ENCODE data around the gene SH3YL1. TPM values are rescaled to one million over a fixed set of nuclear protein-coding genes. Genes with fewer than 3 reads are reported as not detected.

Gene SH3YL1
- total RNA-seq, 1 experiment from 2014 or later: 19.4 TPM

GRCh38 chr2:285531-285930 lies 21.7 kb upstream of the SH3YL1 start:
- H3K36me3 ChIP-seq: peaks cover 8% of the 10 kb centered on the region; the same call in 1 of the 2 replicates

GRCh38 chr2:284896-285492 lies 21.2 kb upstream of the SH3YL1 start:
- no peak for DNase-seq

More at GRCh38 chr2:285531-285930, 21.7 kb upstream of the SH3YL1 start:
- Histone ChIP-seq H3K9me3 (no peaks in the 10 kb centered on the region), H3K4me3 (no peak overlapping the region), H3K27me3 (peaks cover 8% of the 10 kb centered on the region; the same call in 1 of the 2 replicates)
- DNase-seq: no peak

GRCh38 chr2:283996-284794 lies 20.4 kb upstream of the SH3YL1 start:
- Histone ChIP-seq H3K27me3 (peaks cover 4% of the 10 kb centered on the region; the same call in 1 of the 2 replicates), H3K9me3 (no peaks in the 10 kb centered on the region), H3K4me3 (no peak overlapping the region), H3K36me3 (peaks cover 15% of the 10 kb centered on the region)
- no peak for DNase-seq

More at GRCh38 chr2:284896-285492, 21.2 kb upstream of the SH3YL1 start:
- Histone ChIP-seq H3K9me3 (no peaks in the 10 kb centered on the region), H3K36me3 (peaks cover 13% of the 10 kb centered on the region; the same call in 1 of the 2 replicates), H3K27me3 (peaks cover 8% of the 10 kb centered on the region; the same call in 1 of the 2 replicates), H3K4me3 (no peak overlapping the region)

- Histone ChIP-seq H3K36me3 (peaks cover 29% of the 10 kb centered on the region), H3K4me3 (no peak overlapping the region)
- no peak for DNase-seq
Measured at GRCh38 chr2:282371-283263, 18.8 kb upstream of the SH3YL1 start.

GRCh38 chr2:281381-281780 lies 17.5 kb upstream of the SH3YL1 start:
- Histone ChIP-seq H3K36me3 (peaks cover 40% of the 10 kb centered on the region), H3K4me3 (no peak overlapping the region), H3K9me3 (no peaks in the 10 kb centered on the region), H3K27me3 (no peaks in the 10 kb centered on the region)
- DNase-seq: no peak

More at GRCh38 chr2:282371-283263, 18.8 kb upstream of the SH3YL1 start:
- Histone ChIP-seq H3K9me3 (no peaks in the 10 kb centered on the region), H3K27me3 (no peaks in the 10 kb centered on the region)

- H3K9me3 ChIP-seq: no peaks in the 10 kb centered on the region
- DNase-seq: no peak
- no peak overlapping the region for H3K4me3 ChIP-seq
- H3K27me3 ChIP-seq: no peaks in the 10 kb centered on the region
- H3K36me3 ChIP-seq: peaks cover 46% of the 10 kb centered on the region
Measured at GRCh38 chr2:280650-281110, 16.8 kb upstream of the SH3YL1 start.

- Histone ChIP-seq H3K36me3 (peaks cover 49% of the 10 kb centered on the region), H3K9me3 (no peaks in the 10 kb centered on the region), H3K4me3 (no peak overlapping the region), H3K27me3 (no peaks in the 10 kb centered on the region)
- DNase-seq: no peak
Measured at GRCh38 chr2:279956-280649, 16.3 kb upstream of the SH3YL1 start.

GRCh38 chr2:279366-279765 lies 15.5 kb upstream of the SH3YL1 start:
- DNase-seq: no peak
- H3K4me3 ChIP-seq: no peak overlapping the region
- H3K27me3 ChIP-seq: no peaks in the 10 kb centered on the region
- H3K9me3 ChIP-seq: no peaks in the 10 kb centered on the region
- H3K36me3 ChIP-seq: peaks cover 54% of the 10 kb centered on the region

GRCh38 chr2:278927-279320 lies 15.1 kb upstream of the SH3YL1 start:
- DNase-seq: no peak
- no peak overlapping the region for H3K4me3 ChIP-seq
- H3K36me3 ChIP-seq: peaks cover 59% of the 10 kb centered on the region
- no peaks in the 10 kb centered on the region for H3K27me3 ChIP-seq
- H3K9me3 ChIP-seq: no peaks in the 10 kb centered on the region

GRCh38 chr2:278312-278926 lies 14.6 kb upstream of the SH3YL1 start:
- Histone ChIP-seq H3K36me3 (peaks cover 61% of the 10 kb centered on the region), H3K4me3 (no peak overlapping the region), H3K9me3 (no peaks in the 10 kb centered on the region), H3K27me3 (no peaks in the 10 kb centered on the region)
- DNase-seq: no peak

- Histone ChIP-seq H3K36me3 (peaks cover 67% of the 10 kb centered on the region), H3K9me3 (no peaks in the 10 kb centered on the region), H3K4me3 (no peak overlapping the region), H3K27me3 (no peaks in the 10 kb centered on the region)
- no peak for DNase-seq
Measured at GRCh38 chr2:275466-275865, 11.6 kb upstream of the SH3YL1 start.

GRCh38 chr2:274503-274902 lies 10.7 kb upstream of the SH3YL1 start:
- Histone ChIP-seq H3K4me3 (no peak overlapping the region), H3K36me3 (peaks cover 61% of the 10 kb centered on the region), H3K9me3 (no peaks in the 10 kb centered on the region), H3K27me3 (no peaks in the 10 kb centered on the region)
- no peak for DNase-seq

GRCh38 chr2:273333-273732 lies 9.5 kb upstream of the SH3YL1 start:
- Histone ChIP-seq H3K4me3 (no peak overlapping the region), H3K36me3 (peaks cover 53% of the 10 kb centered on the region), H3K27me3 (no peaks in the 10 kb centered on the region), H3K9me3 (no peaks in the 10 kb centered on the region)
- no peak for DNase-seq

- no peak for DNase-seq
- Histone ChIP-seq H3K4me3 (no peak overlapping the region), H3K27me3 (no peaks in the 10 kb centered on the region), H3K9me3 (no peaks in the 10 kb centered on the region), H3K36me3 (peaks cover 49% of the 10 kb centered on the region)
Measured at GRCh38 chr2:271917-272316, 8.1 kb upstream of the SH3YL1 start.

GRCh38 chr2:270861-271260 lies 7.0 kb upstream of the SH3YL1 start:
- H3K36me3 ChIP-seq: peaks cover 47% of the 10 kb centered on the region
- no peaks in the 10 kb centered on the region for H3K9me3 ChIP-seq
- no peaks in the 10 kb centered on the region for H3K27me3 ChIP-seq
- H3K4me3 ChIP-seq: no peak overlapping the region
- no peak for DNase-seq

All from MG63 (cell line).